Panc1 (cell line): ENCODE data around the gene NECTIN4. TPM values are rescaled to one million over a fixed set of nuclear protein-coding genes. Genes with fewer than 3 reads are reported as not detected.

Experiments
- ATAC-seq: fragments of 200-7000 bp; cut with Tn5 transposase; 2 replicates; pipeline ENCODE4 v1.9.1; 2020; ENCODE audit warnings: mild to moderate bottlenecking, moderate library complexity
- BruUV-seq: library from RNA; stranded (reverse); fragments of 400-500 nt; replicated peaks from 2 replicates; lab custom pipeline; 2021; lab: Mats Ljungman, UMichigan
- CTCF ChIA-PET: fragments of 300-600 bp; sonication (Branson Sonifier 250); formaldehyde crosslinking; loops from one replicate; lab custom pipeline; 2022; ENCODE audit warnings: antibody characterized with exemption; lab: Charles Lee
- POLR2A ChIA-PET: fragments of 300-600 bp; sonication (Branson Sonifier 250); formaldehyde crosslinking; loops from one replicate; lab custom pipeline; 2022; ENCODE audit warnings: antibody characterized with exemption; lab: Charles Lee
- DNase-seq: peaks from one replicate; pipeline ENCODE4 v3.0.0-alpha.2; 2010; ENCODE audit warnings: low read depth, low spot score
- H3K27ac ChIP-seq: 2 replicates; pipeline ENCODE4 v1.5.1; 2011; ENCODE audit warnings: mild to moderate bottlenecking, low read length, inconsistent platforms
- H3K27me3 ChIP-seq: fragments of 200-500 bp; sonication (Bioruptor generic); 2 replicates; pipeline ENCODE4 v1.6.0; 2014; ENCODE audit warnings: low read length, inconsistent platforms; ENCODE audit not compliant: control insufficient read depth, insufficient read depth
- H3K36me3 ChIP-seq: fragments of 200-500 bp; sonication (Bioruptor generic); 2 replicates; pipeline ENCODE4 v1.5.1; 2014; ENCODE audit warnings: inconsistent platforms, mild to moderate bottlenecking, low read length, moderate library complexity; ENCODE audit not compliant: control insufficient read depth, insufficient read depth
- H3K4me1 ChIP-seq: 2 replicates; pipeline ENCODE4 v1.5.1; 2011; ENCODE audit warnings: inconsistent platforms, mild to moderate bottlenecking, low read length, moderate library complexity; ENCODE audit not compliant: control insufficient read depth, insufficient read depth
- H3K4me3 ChIP-seq, 2 experiments: 2 replicates each; pipeline ENCODE4 v1.5.1; 2011 to 2012; ENCODE audit warnings: low read depth in 2 of 2, low read length in 2 of 2, mild to moderate bottlenecking in 2 of 2, inconsistent platforms in 1 of 2, moderate library complexity in 1 of 2
- H3K9me3 ChIP-seq: fragments of 200-500 bp; sonication (Bioruptor generic); 2 replicates; pipeline ENCODE4 v1.5.1; 2014; ENCODE audit warnings: low read depth, mild to moderate bottlenecking, inconsistent platforms, low read length, moderate library complexity; ENCODE audit not compliant: control insufficient read depth, insufficient read depth
- POLR2AphosphoS5 ChIP-seq: IDR thresholded peaks from 2 replicates; pipeline ENCODE4 v1.6.1; 2012; ENCODE audit warnings: mild to moderate bottlenecking, low read depth, low read length, moderate library complexity
- SIN3A ChIP-seq: IDR thresholded peaks from 2 replicates; pipeline ENCODE4 v1.6.1; 2012; ENCODE audit warnings: low read depth, mild to moderate bottlenecking, low read length, moderate library complexity, borderline replicate concordance; ENCODE audit not compliant: insufficient read depth
- in situ Hi-C: cut with HindIII; loops from 2 replicates; pipeline ENCODE4 v1.10.0; 2016; ENCODE audit warnings: low sequenced_read_pairs, low pct_unique_long_range_greater_than_20kb
- intact Hi-C: fragments of 100-400 bp; cut with micrococcal nuclease; formaldehyde crosslinking; loops from one replicate; pipeline ENCODE4 v1.10.0; 2022; ENCODE audit not compliant: unreplicated experiment
- total RNA-seq: library from RNA; stranded (reverse); gene quantifications from one replicate; pipeline ENCODE4 v1.2.1, GENCODE V29; 2021; ENCODE audit not compliant: unreplicated experiment

Gene NECTIN4
- total RNA-seq, 1 experiment from 2014 or later, result not detected

- Histone ChIP-seq H3K4me1 (peaks cover 27% of the 10 kb centered on the region), H3K27ac (peak overlapping the region; percentile 67), H3K27me3 (no peaks in the 10 kb centered on the region), H3K36me3 (peaks cover 3% of the 10 kb centered on the region; the same call in 1 of the 2 replicates), H3K9me3 (no peaks in the 10 kb centered on the region), H3K4me3 (peak overlapping the region; percentile 87 to 97)
- intact Hi-C loops (no loop called here), in situ Hi-C loops (no loop called here)
- BruUV-seq, result TSS peak; percentile 83
- peak; percentile 94 for ATAC-seq
- CTCF ChIA-PET, result interaction anchor here (0.6 to 1.8 kb wide), 4 partner anchors 17 to 727 kb away, joined by 3 to 10 read pairs (median 7); no protein-coding TSS in a partner anchor
- no peak for TF ChIP-seq SIN3A
- peak; percentile 33; the same call in 1 of the 2 replicates for TF ChIP-seq POLR2AphosphoS5
- DNase-seq, result no peak
- POLR2A ChIA-PET, result interaction anchor here (0.6 to 0.7 kb wide), 3 partner anchors 52 to 145 kb away, joined by 5 to 8 read pairs (median 5); partner anchors contain the start of gene PPOX
These were observed 68.0 kb downstream of the NECTIN4 start for GRCh38 chr1:161021165-161021969.

Other genes with a start within 250 kb of the NECTIN4 start
- not detected for gene CD244, start 226.7 kb downstream of the NECTIN4 start, total RNA-seq
- gene ITLN1, start 204.4 kb downstream of the NECTIN4 start, total RNA-seq, result not detected
- not detected for gene ITLN2, start 134.7 kb downstream of the NECTIN4 start, total RNA-seq
- gene F11R, start 68.4 kb downstream of the NECTIN4 start, total RNA-seq, result 63.0 TPM
- 20.1 TPM for gene TSTD1, start 50.6 kb downstream of the NECTIN4 start, total RNA-seq
- 57.7 TPM for gene USF1, start 43.6 kb downstream of the NECTIN4 start, total RNA-seq
- gene ARHGAP30, start 19.7 kb downstream of the NECTIN4 start, total RNA-seq, result 0.36 TPM
- 7.6 TPM for gene KLHDC9, start 8.8 kb upstream of the NECTIN4 start, total RNA-seq
- gene PFDN2, start 28.5 kb upstream of the NECTIN4 start, total RNA-seq, result 98.6 TPM
- gene NIT1, start 28.5 kb upstream of the NECTIN4 start, total RNA-seq, result 31.3 TPM
- gene DEDD, start 43.1 kb upstream of the NECTIN4 start, total RNA-seq, result 42.5 TPM
- gene UFC1, start 64.4 kb upstream of the NECTIN4 start, total RNA-seq, result 127 TPM
- 41.9 TPM for gene USP21, start 69.9 kb upstream of the NECTIN4 start, total RNA-seq
- 20.6 TPM for gene PPOX, start 76.9 kb upstream of the NECTIN4 start, total RNA-seq
- 28.6 TPM for gene B4GALT3, start 87.9 kb upstream of the NECTIN4 start, total RNA-seq
- 0.26 TPM for gene ADAMTS4, start 109.5 kb upstream of the NECTIN4 start, total RNA-seq
- 94.9 TPM for gene NDUFS2, start 112.8 kb upstream of the NECTIN4 start, total RNA-seq
- gene FCER1G, start 125.7 kb upstream of the NECTIN4 start, total RNA-seq, result 0.77 TPM
- 1.4 TPM for gene APOA2, start 134.1 kb upstream of the NECTIN4 start, total RNA-seq
- gene TOMM40L, start 136.5 kb upstream of the NECTIN4 start, total RNA-seq, result 9.2 TPM
- gene NR1I3, start 148.6 kb upstream of the NECTIN4 start, total RNA-seq, result not detected
- gene PCP4L1, start 169.2 kb upstream of the NECTIN4 start, total RNA-seq, result not detected
- not detected for gene MPZ, start 220.4 kb upstream of the NECTIN4 start, total RNA-seq
- gene SDHC, start 224.8 kb upstream of the NECTIN4 start, total RNA-seq, result 221 TPM